Measurements from ENCODE around the gene GDI2.
"Not testable (repeated sequence)": the region's sequence is repeated elsewhere in the genome, so short reads cannot be mapped to it uniquely, and the experiment has no call there.

DNA sequence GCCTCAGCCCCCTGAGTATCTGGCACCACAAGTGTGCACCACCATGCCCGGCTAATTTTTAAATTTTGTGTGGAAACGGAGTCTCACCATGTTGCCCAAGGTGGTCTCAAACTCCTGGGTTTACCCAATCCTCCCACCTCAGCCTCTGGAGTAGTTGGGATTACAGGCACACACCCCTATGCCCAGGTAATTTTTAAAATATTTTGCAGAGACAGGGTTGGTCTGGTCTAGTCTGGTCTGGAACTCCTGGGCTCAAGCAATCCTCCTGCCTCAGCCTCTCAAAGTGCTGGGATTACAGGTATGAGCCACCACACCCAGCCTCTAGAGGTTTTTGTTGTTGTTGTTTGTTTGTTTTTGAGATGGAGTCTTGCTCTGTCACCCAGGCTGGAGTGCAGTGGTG lies 22.9 kb upstream of the GDI2 start:
- not testable (repeated sequence) for TF ChIP-seq GABPA (tag; conservative IDR thresholded peaks at IDR 0.05; ENCODE audit: low read depth); EZH2 (IDR thresholded peaks at IDR 0.05; ENCODE audit: borderline replicate concordance, low read depth, low read length); SIN3A (IDR thresholded peaks at IDR 0.05; ENCODE audit: borderline replicate concordance in 2 of 2, control insufficient read depth in 1 of 2, low read depth in 2 of 2, low read length in 2 of 2); RCOR1 (IDR thresholded peaks at IDR 0.05; ENCODE audit: borderline replicate concordance in 1 of 2, low read depth in 2 of 2, low read length in 2 of 2); NR2C2 (CRISPR knock-in tag; IDR thresholded peaks at IDR 0.05); NR2C2 (tag; IDR thresholded peaks at IDR 0.05); RAD21 (CRISPR knock-in tag; conservative IDR thresholded peaks at IDR 0.05 in 1 of 2, IDR thresholded peaks at IDR 0.05 in 1 of 2); SMAD1 (IDR thresholded peaks at IDR 0.05; ENCODE audit: low read depth, low read length, partially characterized antibody); HOXB6 (CRISPR knock-in tag; IDR thresholded peaks at IDR 0.05; ENCODE audit: borderline replicate concordance)
- TF ChIP-seq, protein P1, sequence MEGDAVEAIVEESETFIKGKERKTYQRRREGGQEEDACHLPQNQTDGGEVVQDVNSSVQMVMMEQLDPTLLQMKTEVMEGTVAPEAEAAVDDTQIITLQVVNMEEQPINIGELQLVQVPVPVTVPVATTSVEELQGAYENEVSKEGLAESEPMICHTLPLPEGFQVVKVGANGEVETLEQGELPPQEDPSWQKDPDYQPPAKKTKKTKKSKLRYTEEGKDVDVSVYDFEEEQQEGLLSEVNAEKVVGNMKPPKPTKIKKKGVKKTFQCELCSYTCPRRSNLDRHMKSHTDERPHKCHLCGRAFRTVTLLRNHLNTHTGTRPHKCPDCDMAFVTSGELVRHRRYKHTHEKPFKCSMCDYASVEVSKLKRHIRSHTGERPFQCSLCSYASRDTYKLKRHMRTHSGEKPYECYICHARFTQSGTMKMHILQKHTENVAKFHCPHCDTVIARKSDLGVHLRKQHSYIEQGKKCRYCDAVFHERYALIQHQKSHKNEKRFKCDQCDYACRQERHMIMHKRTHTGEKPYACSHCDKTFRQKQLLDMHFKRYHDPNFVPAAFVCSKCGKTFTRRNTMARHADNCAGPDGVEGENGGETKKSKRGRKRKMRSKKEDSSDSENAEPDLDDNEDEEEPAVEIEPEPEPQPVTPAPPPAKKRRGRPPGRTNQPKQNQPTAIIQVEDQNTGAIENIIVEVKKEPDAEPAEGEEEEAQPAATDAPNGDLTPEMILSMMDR (IDR thresholded peaks at IDR 0.05 in 2 of 3, conservative IDR thresholded peaks at IDR 0.05 in 1 of 3; ENCODE audit: insufficient read depth in 2 of 3, low read depth in 1 of 3, low read length in 3 of 3): not testable (repeated sequence)

Measured in K562 (cell line).